ENCODE measurements around the gene IL17RD. TPM values are rescaled to one million over a fixed set of nuclear protein-coding genes. Genes with fewer than 3 reads are reported as not detected.

The IL17RD gene
- total RNA-seq, 2 donors from 2014 or later: 1.3 to 2.3 TPM

DNA sequence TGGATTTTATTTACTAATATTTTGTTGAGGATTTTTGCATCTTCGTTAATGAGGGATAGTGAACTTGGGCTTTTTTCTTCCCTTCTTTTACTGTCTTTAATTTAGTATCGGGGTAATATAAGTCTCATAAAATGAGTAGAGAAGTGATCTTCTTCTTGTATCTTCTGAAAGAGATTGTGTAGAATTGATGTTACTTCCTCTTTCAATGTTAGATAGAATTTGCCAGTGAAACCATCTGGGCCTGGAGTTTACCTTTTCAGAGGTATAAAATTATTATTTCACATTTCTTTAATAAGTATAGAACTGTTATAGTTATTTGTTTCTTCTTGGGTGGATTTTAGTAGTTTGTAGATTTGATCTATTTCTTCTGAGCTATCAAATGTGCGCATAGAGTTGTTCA is 26.9 kb upstream of the IL17RD start:
- intact Hi-C loops (cut with DNase I): no loop called here
- Histone ChIP-seq H3K36me3 (replicated peaks in 1 of 2; ENCODE audit: insufficient read depth in 1 of 2, low read depth in 2 of 2) (no peaks in the 10 kb centered on the region), H3K4me1 (no peaks in the 10 kb centered on the region), H3K27ac (no peak overlapping the region), H3K27me3 (no peaks in the 10 kb centered on the region), H3K9me3 (no peaks in the 10 kb centered on the region), H3K4me3 (no peak overlapping the region)
- TF ChIP-seq POLR2A (IDR thresholded peaks at IDR 0.05): no peak
- TF ChIP-seq CTCF (IDR thresholded peaks at IDR 0.05): no peak
- DNase-seq: no peak
- ATAC-seq: no peak
- WGBS, 2 donors: 89% methylated on average over 3 of the region's 3 CpGs

GRCh38 chr3:57184526-57184925 is 19.4 kb upstream of the IL17RD start:
- no peak for ATAC-seq
- Histone ChIP-seq H3K27ac (no peak overlapping the region), H3K4me3 (no peak overlapping the region), H3K4me1 (no peaks in the 10 kb centered on the region), H3K27me3 (no peaks in the 10 kb centered on the region), H3K9me3 (no peaks in the 10 kb centered on the region), H3K36me3 (replicated peaks in 1 of 2; ENCODE audit: insufficient read depth in 1 of 2, low read depth in 2 of 2) (no peaks in the 10 kb centered on the region)
- no peak for DNase-seq
- TF ChIP-seq CTCF (IDR thresholded peaks at IDR 0.05) (no peak), POLR2A (IDR thresholded peaks at IDR 0.05) (no peak)
- 61 to 72% methylated on average over 6 of the region's 6 CpGs for WGBS, 2 donors
- intact Hi-C loops (cut with DNase I): loop anchor here (5.0 kb wide), 1 partner anchor 33 kb away; no protein-coding TSS in a partner anchor

GRCh38 chr3:57179580-57180410 is 14.6 kb upstream of the IL17RD start:
- TF ChIP-seq POLR2A (IDR thresholded peaks at IDR 0.05) (no peak), CTCF (IDR thresholded peaks at IDR 0.05) (peak in 5 of 7 experiments; percentile 12 to 37 (median 32))
- H3K9me3 ChIP-seq: no peaks in the 10 kb centered on the region
- ATAC-seq (peak; percentile 35), DNase-seq (no peak)
- no peaks in the 10 kb centered on the region for H3K27me3 ChIP-seq
- H3K36me3 ChIP-seq (replicated peaks in 1 of 2; ENCODE audit: insufficient read depth in 1 of 2, low read depth in 2 of 2): no peaks in the 10 kb centered on the region
- 39 to 50% methylated on average over 5 of the region's 5 CpGs for WGBS, 2 donors
- peak overlapping the region in 2 of 4 donors; percentile 14 to 29 for H3K27ac ChIP-seq
- no peak overlapping the region for H3K4me3 ChIP-seq
- no peaks in the 10 kb centered on the region for H3K4me1 ChIP-seq
- intact Hi-C loops (cut with DNase I): loop anchor here (5.0 kb wide), 1 partner anchor 38 kb away; no protein-coding TSS in a partner anchor

- DNase-seq (no peak), ATAC-seq (no peak)
- Histone ChIP-seq H3K27ac (no peak overlapping the region), H3K27me3 (no peaks in the 10 kb centered on the region), H3K4me1 (no peaks in the 10 kb centered on the region), H3K4me3 (no peak overlapping the region), H3K9me3 (no peaks in the 10 kb centered on the region), H3K36me3 (replicated peaks in 1 of 2; ENCODE audit: insufficient read depth in 1 of 2, low read depth in 2 of 2) (no peaks in the 10 kb centered on the region)
- TF ChIP-seq CTCF (IDR thresholded peaks at IDR 0.05) (no peak), POLR2A (IDR thresholded peaks at IDR 0.05) (no peak)
- intact Hi-C loops (cut with DNase I): no loop called here
- 36 to 68% methylated on average over 1 of the region's 1 CpG for WGBS, 2 donors
Observed at GRCh38 chr3:57176045-57176444, 10.9 kb upstream of the IL17RD start.

DNA sequence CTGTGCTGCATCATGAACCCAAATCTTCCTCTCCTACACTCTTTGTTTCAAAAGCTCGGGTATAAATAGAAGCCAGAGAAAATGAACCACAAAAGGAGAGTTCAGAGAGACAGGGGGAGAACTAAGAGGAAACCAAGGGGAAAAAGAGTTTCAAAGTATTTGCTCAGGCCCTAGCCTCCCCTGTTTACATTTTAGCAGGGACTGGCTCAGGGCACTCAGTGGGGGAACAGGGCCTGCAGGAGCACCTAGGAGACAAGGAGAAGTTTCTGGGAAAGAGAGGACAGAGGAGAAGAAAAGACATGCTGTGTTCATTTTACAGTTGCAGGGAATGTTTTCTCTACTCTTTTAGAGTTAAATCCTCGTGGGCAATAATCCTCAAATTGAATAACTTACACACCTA is 8.5 kb upstream of the IL17RD start:
- no peaks in the 10 kb centered on the region for H3K27me3 ChIP-seq
- intact Hi-C loops (cut with DNase I): no loop called here

More for the DNA sequence above, 8.5 kb upstream of the IL17RD start:
- Histone ChIP-seq H3K9me3 (no peaks in the 10 kb centered on the region), H3K4me3 (no peak overlapping the region), H3K4me1 (peaks cover 12% of the 10 kb centered on the region), H3K36me3 (replicated peaks in 1 of 2; ENCODE audit: insufficient read depth in 1 of 2, low read depth in 2 of 2) (no peaks in the 10 kb centered on the region), H3K27ac (no peak overlapping the region)
- TF ChIP-seq CTCF (IDR thresholded peaks at IDR 0.05) (no peak), POLR2A (IDR thresholded peaks at IDR 0.05) (no peak)
- ATAC-seq: no peak
- 42 to 46% methylated on average over 2 of the region's 2 CpGs for WGBS, 2 donors
- no peak for DNase-seq
